ENCODE measurements around the gene C2orf72. TPM values are rescaled to one million over a fixed set of nuclear protein-coding genes. Genes with fewer than 3 reads are reported as not detected.
"Not testable (repeated sequence)": the region's sequence is repeated elsewhere in the genome, so short reads cannot be mapped to it uniquely, and the experiment has no call there.

The C2orf72 gene
- total RNA-seq, 2 donors from 2014 or later: 42.6 to 54.8 TPM

GRCh38 chr2:231056453-231057416 lies 19.4 kb downstream of the C2orf72 start, which contains the start of gene PSMD1:
TSS of gene PSMD1 (plus strand) at chr2:231056867. CDS start at chr2:231057026, 159 bp downstream.
- ATAC-seq (peak; percentile 74), DNase-seq (peak; percentile 90 to 94)
- intact Hi-C loops (cut with DNase I, micrococcal nuclease): no loop called here

GRCh38 chr2:231057590-231057989 lies 20.3 kb downstream of the C2orf72 start:
- intact Hi-C loops (cut with DNase I, micrococcal nuclease): no loop called here
- no peak for DNase-seq
- ATAC-seq: no peak

- intact Hi-C loops (cut with DNase I, micrococcal nuclease): no loop called here
- DNase-seq: no peak
Observed at GRCh38 chr2:231058761-231059550, 21.6 kb downstream of the C2orf72 start.

GRCh38 chr2:231059756-231060155 lies 22.4 kb downstream of the C2orf72 start:
- ATAC-seq: no peak
- intact Hi-C loops (cut with DNase I, micrococcal nuclease): no loop called here
- DNase-seq: no peak

More at GRCh38 chr2:231058761-231059550, 21.6 kb downstream of the C2orf72 start:
- ATAC-seq: no peak

- DNase-seq (no peak), ATAC-seq (no peak)
- intact Hi-C loops (cut with DNase I, micrococcal nuclease): no loop called here
Observed at GRCh38 chr2:231062776-231063175, 25.5 kb downstream of the C2orf72 start.

- DNase-seq: no peak
- intact Hi-C loops (cut with DNase I, micrococcal nuclease): no loop called here
- no peak for ATAC-seq
Observed at GRCh38 chr2:231063347-231063746, 26.0 kb downstream of the C2orf72 start.

GRCh38 chr2:231065966-231066365 lies 28.6 kb downstream of the C2orf72 start:
- ATAC-seq: no peak
- no peak for DNase-seq
- intact Hi-C loops (cut with DNase I, micrococcal nuclease): no loop called here

GRCh38 chr2:231067531-231067930 lies 30.2 kb downstream of the C2orf72 start:
- ATAC-seq; intact Hi-C loops (cut with DNase I, micrococcal nuclease); DNase-seq: not testable (repeated sequence)

- ATAC-seq: peak; percentile 89
- no peak for DNase-seq
- intact Hi-C loops (cut with DNase I, micrococcal nuclease): no loop called here
Observed at GRCh38 chr2:231068525-231069222, 31.4 kb downstream of the C2orf72 start.

GRCh38 chr2:231069379-231070054 lies 32.2 kb downstream of the C2orf72 start:
- peak; percentile 64 for ATAC-seq

GRCh38 chr2:231084565-231084964 lies 47.2 kb downstream of the C2orf72 start:
- ATAC-seq (no peak), DNase-seq (no peak)
- intact Hi-C loops (cut with DNase I, micrococcal nuclease): no loop called here

More at GRCh38 chr2:231069379-231070054, 32.2 kb downstream of the C2orf72 start:
- DNase-seq: no peak
- intact Hi-C loops (cut with DNase I, micrococcal nuclease): no loop called here

GRCh38 chr2:231088754-231089153 lies 51.4 kb downstream of the C2orf72 start:
- peak; percentile 77 for ATAC-seq

GRCh38 chr2:231093933-231094332 lies 56.6 kb downstream of the C2orf72 start:
- intact Hi-C loops (cut with DNase I, micrococcal nuclease): no loop called here
- DNase-seq (peak; percentile 61 to 68), ATAC-seq (peak; percentile 59)

More at GRCh38 chr2:231088754-231089153, 51.4 kb downstream of the C2orf72 start:
- DNase-seq: no peak
- intact Hi-C loops (cut with DNase I, micrococcal nuclease): no loop called here

GRCh38 chr2:231094736-231095346 lies 57.5 kb downstream of the C2orf72 start:
- intact Hi-C loops (cut with DNase I, micrococcal nuclease): no loop called here
- no peak for DNase-seq
- ATAC-seq: peak; percentile 86

Data from left colon (tissue), 2 donors.